ENCODE results near the gene FOXP2. TPM values are rescaled to one million over a fixed set of nuclear protein-coding genes. Genes with fewer than 3 reads are reported as not detected.

Gene FOXP2
- total and polyA plus RNA-seq, 10 of the 15 experiments (the other 5 are each of a cell fraction or from before 2014, with no cell fraction given): 0.99 to 2.5 (median 1.8) TPM

DNA sequence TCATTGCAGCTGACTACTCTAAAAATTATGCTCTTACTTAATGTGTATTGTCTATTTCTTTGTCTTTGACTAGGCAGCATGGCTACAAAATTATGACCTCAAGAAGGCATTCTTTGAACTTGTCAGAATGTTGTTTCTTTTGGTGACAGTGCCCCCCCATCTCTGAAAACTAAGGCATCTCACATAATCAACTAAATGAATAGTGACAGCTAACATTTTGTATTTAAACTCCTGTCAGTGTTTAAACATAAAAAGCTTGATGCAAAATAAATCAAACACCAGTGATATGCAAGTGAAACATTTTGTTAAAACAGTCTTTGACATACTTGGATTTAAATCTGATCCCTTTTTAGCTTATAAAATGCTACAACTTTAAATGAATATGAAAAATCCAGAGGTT lies 233.5 kb downstream of the FOXP2 start:
- TF ChIP-seq CEBPB (IDR thresholded peaks at IDR 0.05; ENCODE audit: borderline replicate concordance in 1 of 2, low read depth in 2 of 2, low read length in 2 of 2) (no peak), FOXM1 (IDR thresholded peaks at IDR 0.05; ENCODE audit: low read depth, low read length) (no peak), POU2F2 (IDR thresholded peaks at IDR 0.05; ENCODE audit: borderline replicate concordance, low read depth, low read length) (no peak), JUND (IDR thresholded peaks at IDR 0.05; ENCODE audit: low read depth, low read length) (no peak)
- TF ChIP-seq, protein P1, sequence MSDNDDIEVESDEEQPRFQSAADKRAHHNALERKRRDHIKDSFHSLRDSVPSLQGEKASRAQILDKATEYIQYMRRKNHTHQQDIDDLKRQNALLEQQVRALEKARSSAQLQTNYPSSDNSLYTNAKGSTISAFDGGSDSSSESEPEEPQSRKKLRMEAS (IDR thresholded peaks at IDR 0.05; ENCODE audit: low read depth, low read length): no peak
- TF ChIP-seq, protein P2, sequence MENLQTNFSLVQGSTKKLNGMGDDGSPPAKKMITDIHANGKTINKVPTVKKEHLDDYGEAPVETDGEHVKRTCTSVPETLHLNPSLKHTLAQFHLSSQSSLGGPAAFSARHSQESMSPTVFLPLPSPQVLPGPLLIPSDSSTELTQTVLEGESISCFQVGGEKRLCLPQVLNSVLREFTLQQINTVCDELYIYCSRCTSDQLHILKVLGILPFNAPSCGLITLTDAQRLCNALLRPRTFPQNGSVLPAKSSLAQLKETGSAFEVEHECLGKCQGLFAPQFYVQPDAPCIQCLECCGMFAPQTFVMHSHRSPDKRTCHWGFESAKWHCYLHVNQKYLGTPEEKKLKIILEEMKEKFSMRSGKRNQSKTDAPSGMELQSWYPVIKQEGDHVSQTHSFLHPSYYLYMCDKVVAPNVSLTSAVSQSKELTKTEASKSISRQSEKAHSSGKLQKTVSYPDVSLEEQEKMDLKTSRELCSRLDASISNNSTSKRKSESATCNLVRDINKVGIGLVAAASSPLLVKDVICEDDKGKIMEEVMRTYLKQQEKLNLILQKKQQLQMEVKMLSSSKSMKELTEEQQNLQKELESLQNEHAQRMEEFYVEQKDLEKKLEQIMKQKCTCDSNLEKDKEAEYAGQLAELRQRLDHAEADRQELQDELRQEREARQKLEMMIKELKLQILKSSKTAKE (IDR thresholded peaks at IDR 0.05; ENCODE audit: low read depth, poor library complexity, severe bottlenecking): no peak
- TF ChIP-seq, protein P3, sequence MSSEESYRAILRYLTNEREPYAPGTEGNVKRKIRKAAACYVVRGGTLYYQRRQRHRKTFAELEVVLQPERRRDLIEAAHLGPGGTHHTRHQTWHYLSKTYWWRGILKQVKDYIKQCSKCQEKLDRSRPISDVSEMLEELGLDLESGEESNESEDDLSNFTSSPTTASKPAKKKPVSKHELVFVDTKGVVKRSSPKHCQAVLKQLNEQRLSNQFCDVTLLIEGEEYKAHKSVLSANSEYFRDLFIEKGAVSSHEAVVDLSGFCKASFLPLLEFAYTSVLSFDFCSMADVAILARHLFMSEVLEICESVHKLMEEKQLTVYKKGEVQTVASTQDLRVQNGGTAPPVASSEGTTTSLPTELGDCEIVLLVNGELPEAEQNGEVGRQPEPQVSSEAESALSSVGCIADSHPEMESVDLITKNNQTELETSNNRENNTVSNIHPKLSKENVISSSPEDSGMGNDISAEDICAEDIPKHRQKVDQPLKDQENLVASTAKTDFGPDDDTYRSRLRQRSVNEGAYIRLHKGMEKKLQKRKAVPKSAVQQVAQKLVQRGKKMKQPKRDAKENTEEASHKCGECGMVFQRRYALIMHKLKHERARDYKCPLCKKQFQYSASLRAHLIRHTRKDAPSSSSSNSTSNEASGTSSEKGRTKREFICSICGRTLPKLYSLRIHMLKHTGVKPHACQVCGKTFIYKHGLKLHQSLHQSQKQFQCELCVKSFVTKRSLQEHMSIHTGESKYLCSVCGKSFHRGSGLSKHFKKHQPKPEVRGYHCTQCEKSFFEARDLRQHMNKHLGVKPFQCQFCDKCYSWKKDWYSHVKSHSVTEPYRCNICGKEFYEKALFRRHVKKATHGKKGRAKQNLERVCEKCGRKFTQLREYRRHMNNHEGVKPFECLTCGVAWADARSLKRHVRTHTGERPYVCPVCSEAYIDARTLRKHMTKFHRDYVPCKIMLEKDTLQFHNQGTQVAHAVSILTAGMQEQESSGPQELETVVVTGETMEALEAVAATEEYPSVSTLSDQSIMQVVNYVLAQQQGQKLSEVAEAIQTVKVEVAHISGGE (CRISPR knock-in tag; IDR thresholded peaks at IDR 0.05): no peak
- H3K9me3 ChIP-seq (replicated peaks; ENCODE audit: control insufficient read depth, insufficient read depth, low read length): no peaks in the 10 kb centered on the region
- POLR2A ChIA-PET: no interaction called here
- no peaks in the 10 kb centered on the region for H3K79me2 ChIP-seq (ENCODE audit: control insufficient read depth, insufficient read depth, low read length)
- H3K4me1 ChIP-seq (ENCODE audit: control insufficient read depth, insufficient read depth, low read length): no peaks in the 10 kb centered on the region
- no peak overlapping the region for H3K27ac ChIP-seq (ENCODE audit: control insufficient read depth, insufficient read depth)
- no peak overlapping the region for H3K4me2 ChIP-seq (ENCODE audit: control insufficient read depth, insufficient read depth)
- H3K4me3 ChIP-seq: no peak overlapping the region
- FAIRE-seq: no peak
- H2AFZ ChIP-seq (ENCODE audit: control insufficient read depth, low read depth, low read length): no peak overlapping the region
- intact Hi-C loops (cut with micrococcal nuclease; ENCODE audit: unreplicated experiment) (no loop called here), in situ Hi-C loops (cut with MboI) (no loop called here)
- CTCF ChIA-PET: interaction anchor here (1.4 to 1.7 kb wide), 2 partner anchors 14 to 18 kb away, joined by 3 to 5 read pairs; no protein-coding TSS in a partner anchor
- no peak overlapping the region for H3K9ac ChIP-seq (ENCODE audit: control insufficient read depth, insufficient read depth, low read length)
- RAD21 ChIA-PET (ENCODE audit: unreplicated experiment): interaction anchor here (2.8 kb wide), 1 partner anchor 13 kb away, joined by 8 read pairs; no protein-coding TSS in a partner anchor
- H3K27me3 ChIP-seq (replicated peaks in 1 of 2; ENCODE audit: control insufficient read depth in 2 of 2, insufficient read depth in 2 of 2, low read length in 1 of 2): no peaks in the 10 kb centered on the region; a peak in 1 of 4 replicates
- no peaks in the 10 kb centered on the region for H4K20me1 ChIP-seq (ENCODE audit: control insufficient read depth, insufficient read depth)
- no peaks in the 10 kb centered on the region for H3K36me3 ChIP-seq (ENCODE audit: control insufficient read depth in 2 of 2, insufficient read depth in 2 of 2, low read length in 1 of 2)
- no TSS peak for BruUV-seq (replicated peaks)
- no peak for DNase-seq (ENCODE audit: low read depth, low spot score)
- ATAC-seq: no peak
- SMC1A ChIA-PET (ENCODE audit: uncharacterized antibody, unreplicated experiment): interaction anchor here (1.4 to 3.6 kb wide), 3 partner anchors 8 to 18 kb away, joined by 3 to 19 read pairs (median 4); no protein-coding TSS in a partner anchor

Data from GM12878 (cell line).